GM18951 (cell line): ENCODE data around the gene C11orf58.

ENCODE experiments used
- POLR2A ChIP-seq: IDR thresholded peaks from 4 replicates; pipeline ENCODE4 v1.6.1; 2011; ENCODE audit warnings: mild to moderate bottlenecking; ENCODE audit not compliant: insufficient read length, insufficient read depth; ENCODE audit errors: extremely low read depth
- in situ Hi-C: fragments of 300-500 bp; cut with MboI; formaldehyde crosslinking; loops from one replicate; pipeline ENCODE4 v1.12.0; 2022; ENCODE audit warnings: low sequenced_read_pairs, mixed read lengths, inconsistent platforms; ENCODE audit not compliant: unreplicated experiment

Gene C11orf58

DNA sequence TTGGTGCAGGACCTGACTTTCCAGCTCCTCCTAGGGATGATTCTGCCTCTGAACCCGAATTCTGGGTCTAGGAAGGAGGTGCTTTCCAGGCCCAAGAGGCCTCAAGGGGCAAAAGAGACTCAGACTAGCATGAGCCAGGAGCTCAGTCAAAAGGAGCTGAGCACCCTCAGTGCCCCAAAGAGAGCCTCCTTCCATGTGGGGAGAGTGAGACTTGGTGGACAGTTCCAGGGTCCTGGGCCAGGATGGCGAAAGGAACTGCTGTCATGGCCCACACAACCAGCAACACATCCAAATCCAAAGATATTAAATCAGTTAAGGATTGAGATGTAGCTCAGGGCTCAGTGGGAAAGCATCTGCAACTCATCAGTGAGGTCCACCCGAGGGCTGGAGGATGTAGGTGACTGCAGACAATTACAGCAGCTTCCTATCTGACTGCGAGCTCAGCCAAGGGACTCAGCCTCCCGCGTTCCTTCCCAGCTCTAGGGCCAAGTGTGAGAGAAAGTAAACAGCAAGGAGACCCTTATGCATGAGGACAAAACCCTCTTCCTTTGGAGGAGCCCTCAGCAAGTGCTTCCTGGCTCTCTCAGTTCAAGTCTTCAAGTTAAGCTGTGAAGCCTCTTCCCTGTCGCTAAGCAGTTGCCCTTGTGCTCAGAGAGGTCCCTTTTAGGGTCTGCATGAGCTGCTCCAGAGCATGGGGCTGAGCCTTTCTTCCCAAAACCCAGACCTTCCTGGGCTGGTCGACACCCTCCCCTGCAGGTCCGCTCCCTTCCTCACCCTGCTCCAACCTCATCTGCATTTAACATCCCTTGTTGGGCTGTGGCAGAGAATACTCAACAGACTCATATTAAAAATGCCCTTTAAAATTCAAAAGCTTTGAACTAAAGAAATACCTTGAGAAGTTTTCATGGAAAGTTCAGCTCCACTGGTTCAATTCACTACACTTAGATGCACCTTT lies 35.8 kb downstream of the C11orf58 start:
- in situ Hi-C loops = no loop called here
- no peak for TF ChIP-seq POLR2A

DNA sequence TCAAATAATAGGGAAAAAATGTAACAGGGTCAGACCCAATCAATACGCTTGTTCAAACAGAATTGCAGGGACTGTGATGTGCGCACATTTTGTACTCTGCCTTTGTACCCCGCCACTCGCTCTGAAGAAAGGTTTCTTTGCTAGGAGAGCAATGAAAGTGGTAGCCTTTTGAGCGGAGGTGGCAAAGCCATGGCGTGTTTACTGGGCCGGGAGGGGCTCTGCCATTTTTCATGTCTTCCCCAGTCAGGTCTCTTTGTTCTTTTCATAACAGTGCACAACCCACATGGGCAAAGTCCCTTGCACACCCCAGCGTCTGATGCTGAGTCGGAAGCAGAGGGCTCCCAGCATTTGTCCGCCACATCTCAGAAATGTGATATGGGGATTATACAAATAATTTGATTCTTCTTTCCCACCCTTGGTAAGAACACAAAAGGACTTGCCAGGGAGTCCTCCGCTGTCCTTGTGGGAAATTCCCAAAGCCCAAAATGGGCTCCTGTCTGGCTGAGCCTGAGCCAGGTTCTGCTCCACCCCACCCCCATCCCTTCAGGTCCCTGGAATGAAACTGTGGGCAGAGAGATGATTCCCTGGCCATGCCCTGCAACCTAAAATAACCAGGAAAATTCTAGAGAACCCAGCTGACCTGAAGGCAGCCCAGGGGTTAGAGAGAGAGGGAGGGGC lies 36.6 kb downstream of the C11orf58 start:
- TF ChIP-seq POLR2A = no peak
- in situ Hi-C loops = no loop called here

DNA sequence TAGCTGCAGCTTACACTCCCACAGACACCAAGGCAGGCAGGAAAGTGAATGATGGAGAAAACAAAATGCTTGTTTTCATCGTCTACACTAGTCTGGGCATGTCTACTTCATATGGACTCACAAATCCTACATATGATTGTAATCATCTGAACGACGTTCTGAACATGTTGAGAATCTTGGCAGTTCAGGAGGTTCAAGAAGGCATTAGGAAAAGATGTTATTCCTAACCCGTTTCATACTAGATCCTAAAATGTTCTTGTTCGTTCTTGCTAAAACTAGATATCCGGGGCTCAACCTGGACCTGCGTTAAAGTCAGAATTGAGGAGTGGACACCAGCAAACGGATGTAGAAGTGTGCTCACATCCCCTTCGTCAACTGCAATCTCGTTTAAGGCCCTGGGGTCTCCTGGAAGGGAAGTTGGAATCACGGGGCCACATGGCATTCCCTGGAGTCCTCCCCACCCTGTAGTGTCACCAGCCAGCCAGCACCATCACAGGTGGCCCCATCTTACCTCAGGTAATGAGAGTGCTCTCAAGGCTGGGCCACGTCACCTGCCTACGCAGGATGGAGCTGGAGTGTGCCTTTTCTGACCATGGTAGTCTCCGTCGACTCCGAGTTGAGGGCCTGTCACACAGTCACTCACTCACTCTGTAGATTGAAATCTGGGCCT lies 37.3 kb downstream of the C11orf58 start:
- in situ Hi-C loops = no loop called here

DNA sequence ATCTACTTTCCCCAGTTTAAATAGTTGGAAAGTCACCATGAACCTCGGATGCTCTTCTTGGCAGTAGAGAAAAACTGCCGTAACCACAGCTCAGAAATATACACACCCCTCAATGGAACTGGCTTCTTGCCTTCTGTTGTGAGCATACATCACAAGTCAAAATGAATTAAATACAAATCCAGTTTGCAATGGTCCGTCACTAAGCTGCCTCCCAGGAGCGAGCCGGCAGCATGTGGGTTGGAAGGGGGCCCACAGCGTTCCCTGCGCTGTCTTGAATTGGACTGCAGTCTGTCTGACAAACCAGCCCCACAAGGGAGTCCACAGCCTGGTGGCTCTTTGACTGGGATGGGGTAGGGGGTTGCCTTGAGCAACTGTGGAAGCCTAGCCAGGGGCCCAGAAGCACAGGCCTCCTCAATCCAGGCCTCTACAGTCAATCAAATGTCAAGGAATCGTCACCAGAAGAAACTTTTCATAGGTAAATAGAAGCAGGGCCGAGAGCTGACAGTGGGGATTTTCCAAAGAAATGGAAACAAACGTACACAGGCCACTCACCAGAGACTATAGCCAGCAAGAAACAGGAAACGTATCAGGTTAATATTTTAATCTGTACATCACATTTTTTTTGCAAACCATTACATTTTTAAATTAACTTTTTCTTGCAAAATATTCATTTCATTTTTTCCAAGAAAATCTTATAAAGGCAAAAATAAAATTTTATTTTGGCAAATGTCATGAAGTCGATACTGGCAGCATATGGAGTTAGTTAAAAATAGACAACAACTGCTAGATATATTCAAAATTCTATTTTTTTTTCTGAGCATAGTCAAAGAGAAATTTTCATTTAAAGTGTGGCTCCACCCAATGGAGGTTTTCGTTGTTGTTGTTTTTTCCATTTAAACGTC lies 38.5 kb downstream of the C11orf58 start:
- TF ChIP-seq POLR2A = no peak
- in situ Hi-C loops = no loop called here

More for the DNA sequence above, 37.3 kb downstream of the C11orf58 start:
- TF ChIP-seq POLR2A = no peak

DNA sequence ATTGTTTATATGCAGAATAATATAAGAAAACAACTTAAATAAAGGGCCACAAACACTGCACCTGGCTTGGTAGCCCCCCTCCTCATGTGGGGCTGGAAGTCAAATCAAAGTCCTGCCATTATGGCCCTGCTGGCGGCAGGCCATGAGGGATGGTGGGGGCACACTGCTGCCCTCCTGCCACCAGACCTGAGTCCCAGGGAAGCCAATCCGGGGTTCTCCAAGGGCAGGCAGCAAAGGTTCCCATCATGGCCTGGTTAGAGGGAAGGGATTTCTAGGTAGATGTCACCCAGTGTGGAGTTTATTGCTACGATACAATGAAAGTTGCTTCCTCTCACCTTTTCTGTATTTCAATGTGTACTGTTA lies 39.1 kb downstream of the C11orf58 start:
- no peak for TF ChIP-seq POLR2A
- in situ Hi-C loops = no loop called here

DNA sequence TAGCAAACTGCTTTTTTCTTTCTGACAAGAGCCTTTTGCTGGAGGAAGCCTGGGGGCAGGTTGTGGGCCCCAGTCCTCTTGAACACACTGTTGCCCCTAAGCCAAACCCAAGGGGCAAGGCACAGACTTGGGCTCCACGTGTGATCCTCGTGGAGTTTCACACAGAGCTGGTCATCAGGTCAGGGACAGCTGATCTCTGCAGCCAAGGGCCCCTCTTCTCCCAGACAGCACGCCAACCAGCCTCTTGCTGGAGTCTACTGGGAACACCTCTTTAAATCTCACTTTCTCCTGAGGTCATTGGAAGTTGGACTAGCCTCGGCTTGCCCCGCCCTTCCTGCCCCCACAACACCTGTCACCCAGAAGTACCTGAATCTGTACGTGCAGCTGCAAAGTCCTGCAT lies 39.8 kb downstream of the C11orf58 start:
- in situ Hi-C loops = no loop called here
- TF ChIP-seq POLR2A = no peak

DNA sequence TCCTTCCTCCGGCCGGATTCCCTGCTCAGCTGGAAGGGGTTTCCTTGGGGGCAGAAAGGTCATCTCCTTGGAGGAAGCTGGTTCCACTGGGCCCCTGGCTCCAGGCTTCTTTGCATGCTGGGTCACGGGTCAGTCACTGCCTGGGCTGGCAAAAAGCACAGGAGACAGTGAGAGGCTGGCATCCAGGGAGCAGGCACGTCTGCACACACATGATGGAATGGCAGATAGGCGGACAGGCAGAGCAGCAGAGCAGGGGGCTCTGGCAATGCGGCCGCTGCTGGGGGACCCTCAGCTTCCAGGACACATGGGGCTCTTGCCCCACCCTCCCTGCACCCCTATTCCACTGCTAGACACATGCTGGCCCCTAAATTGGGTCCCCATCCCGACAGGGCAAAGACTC lies 40.4 kb downstream of the C11orf58 start:
- in situ Hi-C loops = no loop called here
- no peak for TF ChIP-seq POLR2A

DNA sequence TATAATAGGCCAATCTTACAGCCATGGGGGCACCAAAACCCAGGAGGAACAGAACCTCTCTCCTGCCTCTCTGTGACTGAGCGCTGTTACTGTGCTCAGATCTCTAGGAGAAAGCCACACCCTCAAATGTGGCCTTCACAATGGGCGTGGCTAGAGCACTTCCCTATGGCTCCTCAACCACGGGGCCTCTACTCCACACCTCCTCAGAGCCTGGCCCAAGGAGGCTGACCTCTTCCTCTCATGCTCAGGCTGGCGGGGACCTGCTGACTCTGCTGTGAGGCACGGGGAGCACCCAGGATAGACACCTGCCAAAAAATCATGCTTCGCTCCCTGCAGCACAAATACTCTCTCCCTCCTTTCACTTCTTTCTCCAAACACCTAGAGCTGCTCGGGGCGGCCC lies 41.0 kb downstream of the C11orf58 start:
- in situ Hi-C loops = no loop called here
- TF ChIP-seq POLR2A = no peak

DNA sequence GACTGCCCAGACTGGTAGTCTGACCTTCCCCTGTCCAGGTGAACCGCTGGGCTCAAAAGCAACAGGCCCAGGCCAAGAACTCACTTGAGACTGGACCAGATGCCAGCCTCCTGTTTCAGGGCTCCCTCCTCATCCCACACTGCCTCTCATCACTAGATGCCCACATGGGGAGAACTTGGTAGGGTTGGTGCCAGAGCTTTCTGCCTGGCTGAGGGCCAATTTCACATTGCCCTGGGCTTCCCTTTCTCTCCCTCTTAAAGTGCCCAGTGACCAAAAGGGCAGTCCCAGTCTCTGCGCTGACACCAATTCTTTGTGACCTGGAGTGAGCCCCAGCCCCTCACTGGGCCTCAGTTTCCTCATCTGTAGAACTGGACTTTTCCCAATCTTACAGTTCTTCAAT lies 41.7 kb downstream of the C11orf58 start:
- in situ Hi-C loops = no loop called here
- TF ChIP-seq POLR2A = no peak

DNA sequence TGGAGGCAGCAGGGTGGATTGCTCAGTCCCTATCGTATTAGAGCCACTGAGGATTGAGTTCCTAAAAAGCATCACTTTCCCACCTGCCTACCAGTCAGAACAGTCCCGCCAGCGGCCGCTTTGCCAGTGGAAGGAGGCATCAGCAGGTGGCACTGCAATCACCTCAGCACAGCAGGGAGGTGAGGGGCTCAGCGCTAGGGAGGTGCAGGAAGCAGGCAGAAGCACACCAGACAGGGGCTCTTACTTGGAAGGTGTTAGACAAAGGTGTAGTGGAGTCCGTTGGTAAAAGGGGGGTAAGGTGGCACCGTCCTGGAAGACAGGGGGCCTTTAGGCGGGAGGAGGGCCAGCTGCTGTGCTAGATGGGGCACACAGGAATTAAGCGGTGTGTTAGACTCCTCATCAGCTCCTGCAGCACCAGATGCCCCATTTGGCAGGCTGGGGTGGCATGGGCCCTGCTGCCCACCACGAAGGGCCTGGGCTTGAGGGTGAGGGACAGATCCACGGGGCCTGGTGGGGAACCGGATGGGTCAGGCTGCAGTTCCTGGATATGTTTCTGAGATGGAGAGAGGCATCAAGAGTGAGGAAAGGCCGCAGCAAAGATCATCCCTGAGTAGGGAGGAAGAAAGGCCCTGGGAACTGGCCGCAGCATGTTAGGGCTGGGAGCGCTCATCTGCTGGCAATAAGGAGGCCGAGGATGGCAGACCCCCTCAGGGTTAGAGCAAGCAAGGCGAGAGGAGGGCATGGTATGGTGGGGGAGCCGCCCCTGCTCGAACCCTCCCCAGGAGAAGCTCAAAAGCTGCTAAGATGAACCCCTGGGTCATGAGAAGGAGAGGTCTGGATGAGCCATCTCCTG lies 42.5 kb downstream of the C11orf58 start:
- TF ChIP-seq POLR2A = no peak
- in situ Hi-C loops = no loop called here

DNA sequence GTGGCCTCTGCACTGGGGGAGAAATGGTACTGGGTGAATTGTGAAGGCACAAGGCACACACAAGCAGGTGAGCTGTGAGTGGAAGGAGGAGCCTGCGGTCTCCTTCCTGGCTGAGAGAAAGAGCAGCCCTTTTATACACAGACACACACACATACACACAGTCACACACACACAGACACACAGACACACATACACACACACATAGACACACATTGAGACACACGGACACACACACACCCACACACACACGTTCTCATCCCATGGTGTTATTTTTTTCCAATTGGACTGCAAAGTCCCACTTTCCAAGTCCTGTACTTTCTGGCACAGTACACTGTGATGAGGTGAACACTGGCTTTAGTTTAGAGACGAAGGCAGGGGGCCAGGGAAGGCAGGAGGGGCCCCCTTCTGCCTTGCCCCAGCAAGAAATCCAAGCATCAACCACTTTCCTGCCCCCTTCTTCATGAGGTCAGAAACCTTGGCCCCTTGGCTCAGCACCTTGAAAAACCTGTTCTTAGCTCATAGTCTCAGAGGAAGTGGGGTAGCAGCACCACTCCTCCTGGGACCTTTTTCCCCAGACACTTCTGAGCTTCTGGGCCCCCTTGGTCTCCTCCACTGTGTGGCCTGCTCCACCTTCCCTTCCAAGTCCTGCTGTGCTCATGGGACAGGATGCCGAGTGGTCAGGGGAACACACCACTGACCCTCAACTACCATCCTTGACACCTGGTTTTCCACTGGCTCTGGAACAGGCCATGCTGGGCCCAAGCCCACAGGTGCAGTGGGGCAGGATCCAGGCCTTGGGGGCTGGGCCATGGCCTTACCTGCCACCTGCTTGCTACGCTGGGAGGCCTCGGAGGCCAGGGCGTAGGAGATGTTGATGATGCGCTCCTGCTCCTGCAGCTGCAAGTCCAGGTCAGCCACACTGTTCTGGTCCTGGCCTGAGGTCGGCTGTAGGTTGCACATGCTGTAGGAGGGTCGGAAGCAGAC lies 43.8 kb downstream of the C11orf58 start:
- in situ Hi-C loops = no loop called here
- TF ChIP-seq POLR2A = no peak
